Loucy (cell line): Measurements from ENCODE around the gene DSG1.

ENCODE experiments used
- H2AFZ ChIP-seq: fragments of 200-600 bp; sonication (generic); 2 replicates; pipeline ENCODE4 v1.6.0; 2016; ENCODE audit warnings: antibody characterized with exemption, mild to moderate bottlenecking, low read length, moderate library complexity
- H3F3A ChIP-seq: fragments of 200-600 bp; 2 replicates; pipeline ENCODE4 v1.6.0; 2016; ENCODE audit warnings: antibody characterized with exemption, low read depth, mild to moderate bottlenecking
- H3K27me3 ChIP-seq: fragments of 200-600 bp; sonication (generic); 2 replicates; pipeline ENCODE4 v1.6.1; 2014; ENCODE audit warnings: low read length, mild to moderate bottlenecking; ENCODE audit not compliant: insufficient read depth, poor library complexity, severe bottlenecking
- H3K36me3 ChIP-seq: fragments of 200-600 bp; sonication (generic); 2 replicates; pipeline ENCODE4 v1.6.1; 2016; ENCODE audit warnings: low read length; ENCODE audit not compliant: insufficient read depth
- H3K4me1 ChIP-seq: fragments of 200-600 bp; sonication (generic); 2 replicates; pipeline ENCODE4 v1.5.1; 2014; ENCODE audit warnings: low read length, mild to moderate bottlenecking; ENCODE audit not compliant: insufficient read depth, poor library complexity, severe bottlenecking
- H3K4me2 ChIP-seq: fragments of 200-600 bp; sonication (generic); 2 replicates; pipeline ENCODE4 v1.6.0; 2014; ENCODE audit warnings: antibody characterized with exemption, low read length, low read depth, mild to moderate bottlenecking; ENCODE audit not compliant: poor library complexity, severe bottlenecking
- H3K4me3 ChIP-seq: fragments of 200-600 bp; sonication (generic); 2 replicates; pipeline ENCODE4 v1.5.1; 2014; ENCODE audit warnings: low read length, mild to moderate bottlenecking, mixed read lengths; ENCODE audit not compliant: poor library complexity, severe bottlenecking
- H3K79me2 ChIP-seq: fragments of 200-600 bp; sonication (generic); 2 replicates; pipeline ENCODE4 v1.6.1; 2014; ENCODE audit warnings: low read length; ENCODE audit not compliant: insufficient read depth
- H3K9ac ChIP-seq: fragments of 200-600 bp; sonication (generic); 2 replicates; pipeline ENCODE4 v1.6.0; 2014; ENCODE audit warnings: mild to moderate bottlenecking, low read depth, low read length, moderate library complexity; ENCODE audit not compliant: poor library complexity, severe bottlenecking
- H3K9me2 ChIP-seq: fragments of 200-600 bp; sonication (generic); replicated peaks from 2 replicates; pipeline ENCODE4 v1.6.1; 2016; ENCODE audit warnings: low read depth, low read length, mixed read lengths
- H3K9me3 ChIP-seq: fragments of 200-600 bp; sonication (generic); 2 replicates; pipeline ENCODE4 v1.6.1; 2014; ENCODE audit warnings: mild to moderate bottlenecking, antibody characterized with exemption, low read length, low read depth; ENCODE audit not compliant: insufficient read depth
- H4K20me1 ChIP-seq: fragments of 200-600 bp; sonication (generic); 2 replicates; pipeline ENCODE4 v1.6.0; 2014; ENCODE audit warnings: antibody characterized with exemption, low read length, mild to moderate bottlenecking; ENCODE audit not compliant: insufficient read depth, poor library complexity, severe bottlenecking
- CTCF ChIP-seq: fragments of 200-600 bp; sonication (generic); conservative IDR thresholded peaks from 2 replicates; pipeline ENCODE4 v1.5.1; 2014; ENCODE audit warnings: mild to moderate bottlenecking, antibody characterized with exemption, low read length
- EZH2phosphoT487 ChIP-seq: fragments of 200-600 bp; IDR thresholded peaks from 2 replicates; pipeline ENCODE4 v1.6.1; 2018; ENCODE audit warnings: antibody characterized with exemption, mild to moderate bottlenecking, moderate library complexity, borderline replicate concordance

Gene DSG1

GRCh38 chr18:31275722-31276463, 42.1 kb upstream of the DSG1 start:
- Histone ChIP-seq H2AFZ (no peak overlapping the region), H3K4me2 (no peak overlapping the region), H3F3A (no peaks in the 10 kb centered on the region)

DNA sequence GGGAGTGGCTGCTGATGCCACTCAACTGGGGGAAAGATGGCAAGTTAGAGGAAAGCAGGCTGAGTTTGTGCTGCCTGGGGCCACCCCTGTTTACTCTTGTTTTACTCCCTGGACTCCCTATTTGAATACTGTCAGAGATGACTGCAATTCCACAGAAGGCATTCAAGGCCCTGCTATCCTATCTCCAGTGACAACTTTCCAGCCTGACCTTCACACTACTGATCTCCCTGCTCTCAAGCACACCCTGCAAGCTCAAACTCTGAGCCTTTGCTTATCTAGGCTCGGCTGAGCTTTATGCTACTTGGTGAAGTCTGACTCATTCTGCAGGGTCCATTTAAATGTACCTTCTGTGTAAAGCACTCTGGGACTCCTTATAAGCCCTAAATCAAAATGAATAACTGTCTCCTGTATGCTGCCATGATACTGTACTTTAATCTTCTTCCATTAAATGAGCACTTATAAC, 39.3 kb upstream of the DSG1 start:
- Histone ChIP-seq H3K27me3 (no peaks in the 10 kb centered on the region), H3K4me2 (no peak overlapping the region), H3K36me3 (no peaks in the 10 kb centered on the region), H3K9me2 (no peaks in the 10 kb centered on the region), H3K79me2 (no peaks in the 10 kb centered on the region), H3K9ac (no peak overlapping the region), H3K4me1 (no peaks in the 10 kb centered on the region), H2AFZ (no peak overlapping the region), H3K4me3 (no peak overlapping the region), H3F3A (no peaks in the 10 kb centered on the region), H4K20me1 (no peaks in the 10 kb centered on the region), H3K9me3 (no peaks in the 10 kb centered on the region)
- no peak for TF ChIP-seq EZH2phosphoT487
- no peak for TF ChIP-seq CTCF

More at GRCh38 chr18:31275722-31276463, 42.1 kb upstream of the DSG1 start:
- TF ChIP-seq EZH2phosphoT487 (no peak), CTCF (no peak)
- no peaks in the 10 kb centered on the region for H3K4me1 ChIP-seq
- no peak overlapping the region for H3K9ac ChIP-seq
- no peaks in the 10 kb centered on the region for H3K36me3 ChIP-seq
- H3K9me2 ChIP-seq = no peaks in the 10 kb centered on the region
- no peaks in the 10 kb centered on the region for H3K79me2 ChIP-seq
- no peaks in the 10 kb centered on the region for H4K20me1 ChIP-seq
- no peak overlapping the region for H3K4me3 ChIP-seq
- no peaks in the 10 kb centered on the region for H3K9me3 ChIP-seq
- H3K27me3 ChIP-seq = no peaks in the 10 kb centered on the region

GRCh38 chr18:31280502-31280901, 37.5 kb upstream of the DSG1 start:
- Histone ChIP-seq H3K4me2 (no peak overlapping the region), H3F3A (no peaks in the 10 kb centered on the region), H3K4me3 (no peak overlapping the region), H3K27me3 (no peaks in the 10 kb centered on the region), H3K4me1 (no peaks in the 10 kb centered on the region), H3K9me3 (no peaks in the 10 kb centered on the region), H3K9ac (no peak overlapping the region), H2AFZ (no peak overlapping the region), H3K9me2 (no peaks in the 10 kb centered on the region), H3K36me3 (no peaks in the 10 kb centered on the region), H3K79me2 (no peaks in the 10 kb centered on the region), H4K20me1 (no peaks in the 10 kb centered on the region)
- TF ChIP-seq EZH2phosphoT487 = no peak
- TF ChIP-seq CTCF = no peak
